Type B pancreatic cell (in vitro differentiated cells): ENCODE measurements around the gene DLL4. TPM values are rescaled to one million over a fixed set of nuclear protein-coding genes. Genes with fewer than 3 reads are reported as not detected.
A peak's percentile ranks its signal among the peaks of the same experiment; 100 is the strongest.

Source experiments
- DNase-seq: peaks from one replicate; pipeline ENCODE4 v3.0.0; 2021; ENCODE audit warnings: mixed read lengths; ENCODE audit not compliant: unreplicated experiment; ENCODE audit errors: extremely low spot score
- H3K27ac Mint-ChIP-seq: 2 replicates; pipeline ENCODE4 v1.8.0; 2021; ENCODE audit warnings: mild to moderate bottlenecking, mixed read lengths
- H3K27me3 Mint-ChIP-seq: 2 replicates; pipeline ENCODE4 v1.8.0; 2021; ENCODE audit warnings: mixed read lengths
- H3K36me3 Mint-ChIP-seq: 2 replicates; pipeline ENCODE4 v1.8.0; 2021; ENCODE audit warnings: mixed read lengths
- H3K4me1 Mint-ChIP-seq: one replicate; pipeline ENCODE4 v1.8.0; 2021; ENCODE audit warnings: mixed read lengths; ENCODE audit not compliant: unreplicated experiment
- H3K4me3 Mint-ChIP-seq: 2 replicates; pipeline ENCODE4 v1.8.0; 2021; ENCODE audit warnings: mild to moderate bottlenecking, mixed read lengths
- H3K9me3 Mint-ChIP-seq: 2 replicates; pipeline ENCODE4 v1.8.0; 2021; ENCODE audit warnings: mixed read lengths
- CTCF ChIP-seq: fragments of 200-600 bp; sonication (generic); conservative IDR thresholded peaks from 2 replicates; pipeline ENCODE4 v1.5.0; 2021; ENCODE audit warnings: antibody characterized with exemption, mild to moderate bottlenecking
- total RNA-seq: library from RNA; stranded (reverse); gene quantifications from 2 replicates; pipeline ENCODE4 v1.2.1, GENCODE V29; 2021; ENCODE audit warnings: low replicate concordance

The DLL4 gene
- total RNA-seq, 1 donor from 2014 or later: 2.9 TPM

- DNase-seq: no peak
- H3K27me3 Mint-ChIP-seq: peaks cover 15% of the 10 kb centered on the region
- no peak overlapping the region for H3K4me3 Mint-ChIP-seq
- H3K27ac Mint-ChIP-seq: no peak overlapping the region
- peaks cover 16% of the 10 kb centered on the region for H3K4me1 Mint-ChIP-seq
- H3K36me3 Mint-ChIP-seq: no peaks in the 10 kb centered on the region
- no peaks in the 10 kb centered on the region for H3K9me3 Mint-ChIP-seq
- peak; percentile 48 for TF ChIP-seq CTCF
These were observed 7.8 kb downstream of the DLL4 start for GRCh38 chr15:40936709-40937666.

- no peaks in the 10 kb centered on the region for H3K36me3 Mint-ChIP-seq
- no peak overlapping the region for H3K27ac Mint-ChIP-seq
- H3K4me3 Mint-ChIP-seq: no peak overlapping the region
- H3K9me3 Mint-ChIP-seq: no peaks in the 10 kb centered on the region
- no peak for DNase-seq
- peak; percentile 38 for TF ChIP-seq CTCF
- peaks cover 7% of the 10 kb centered on the region for H3K27me3 Mint-ChIP-seq
- peaks cover 16% of the 10 kb centered on the region for H3K4me1 Mint-ChIP-seq
These were observed 8.8 kb downstream of the DLL4 start for GRCh38 chr15:40937762-40938535.

DNA sequence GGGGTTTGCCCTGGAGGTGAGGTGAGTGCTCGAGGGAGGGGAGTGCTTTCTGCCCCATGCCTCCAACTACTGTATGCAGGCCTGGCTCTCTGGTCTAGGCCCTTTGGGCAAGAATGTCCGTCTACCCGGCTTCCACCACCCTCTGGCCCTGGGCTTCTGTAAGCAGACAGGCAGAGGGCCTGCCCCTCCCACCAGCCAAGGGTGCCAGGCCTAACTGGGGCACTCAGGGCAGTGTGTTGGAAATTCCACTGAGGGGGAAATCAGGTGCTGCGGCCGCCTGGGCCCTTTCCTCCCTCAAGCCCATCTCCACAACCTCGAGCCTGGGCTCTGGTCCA lies 9.4 kb downstream of the DLL4 start:
- Mint-ChIP-seq H3K4me3 (no peak overlapping the region), H3K9me3 (no peaks in the 10 kb centered on the region), H3K36me3 (no peaks in the 10 kb centered on the region), H3K4me1 (peaks cover 16% of the 10 kb centered on the region), H3K27ac (no peak overlapping the region), H3K27me3 (peaks cover 2% of the 10 kb centered on the region)
- TF ChIP-seq CTCF: no peak
- DNase-seq: no peak

DNA sequence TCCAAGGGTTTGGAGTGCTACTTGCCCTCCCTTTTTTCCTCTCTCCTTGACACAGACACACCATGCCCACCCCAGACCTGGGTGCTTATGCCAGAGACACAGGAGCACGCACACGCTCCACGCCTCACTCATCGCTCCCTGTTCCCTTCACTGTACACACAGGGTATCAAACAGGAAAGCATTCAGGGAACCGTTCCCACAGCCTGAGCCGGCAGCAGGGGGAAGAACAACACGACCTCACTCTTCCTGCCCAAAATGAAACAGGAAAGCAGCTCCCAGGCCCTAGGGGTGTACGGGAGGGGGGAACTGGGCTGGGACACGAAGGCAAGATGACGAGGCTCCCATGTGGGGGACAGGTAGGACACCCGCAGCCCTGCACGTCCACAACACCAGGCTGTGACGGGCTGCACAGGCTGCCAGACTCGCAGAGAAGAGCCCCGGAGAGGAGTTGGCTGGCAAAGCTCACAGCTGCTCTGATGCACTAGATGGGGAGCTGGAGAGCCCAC lies 11.2 kb downstream of the DLL4 start:
- Mint-ChIP-seq H3K27me3 (no peaks in the 10 kb centered on the region), H3K27ac (peak overlapping the region; percentile 83), H3K4me1 (peaks cover 16% of the 10 kb centered on the region), H3K36me3 (no peaks in the 10 kb centered on the region), H3K4me3 (peak overlapping the region; percentile 74), H3K9me3 (no peaks in the 10 kb centered on the region)
- TF ChIP-seq CTCF: no peak
- DNase-seq: no peak

GRCh38 chr15:40941068-40941527 lies 12.0 kb downstream of the DLL4 start:
- Mint-ChIP-seq H3K27ac (peak overlapping the region; percentile 34), H3K36me3 (no peaks in the 10 kb centered on the region), H3K27me3 (peaks cover 1% of the 10 kb centered on the region), H3K4me1 (peaks cover 16% of the 10 kb centered on the region), H3K9me3 (no peaks in the 10 kb centered on the region), H3K4me3 (peak overlapping the region; percentile 74)
- no peak for TF ChIP-seq CTCF
- no peak for DNase-seq
